ENCODE results near the gene C1orf35. TPM values are rescaled to one million over a fixed set of nuclear protein-coding genes. Genes with fewer than 3 reads are reported as not detected.

Gene C1orf35
- total and polyA plus RNA-seq, 2 of the 8 experiments (the other 6 are each of a cell fraction or from before 2014, with no cell fraction given) = 18.6 to 19.9 TPM

DNA sequence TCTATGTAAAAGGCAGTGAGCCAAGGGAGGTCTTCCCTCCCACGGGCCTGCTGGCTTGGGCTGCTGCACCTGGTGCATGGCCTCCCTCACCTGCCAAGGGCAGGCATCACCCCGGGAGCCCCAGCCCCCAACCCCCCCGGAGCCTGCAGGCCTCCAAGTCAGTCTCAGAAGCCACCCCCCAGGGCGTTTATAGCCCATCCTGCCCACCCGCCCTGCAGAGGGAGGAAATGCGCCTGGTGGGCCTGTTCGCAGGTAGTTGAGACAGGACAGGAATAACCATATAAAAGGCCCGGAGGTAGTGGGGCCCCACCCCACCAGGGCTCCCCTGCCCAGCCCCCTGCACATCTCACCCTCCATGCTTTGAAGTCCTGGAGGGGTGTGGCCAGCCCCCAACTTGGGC is 38.8 kb downstream of the C1orf35 start:
- H3K79me1 ChIP-seq (ENCODE audit: low read depth, low read length) = no peaks in the 10 kb centered on the region

More for the DNA sequence above, 38.8 kb downstream of the C1orf35 start:
- H4K8ac ChIP-seq (ENCODE audit: extremely low read depth, insufficient read depth, low read length) = no peak overlapping the region
- no peak overlapping the region for H4K5ac ChIP-seq (ENCODE audit: insufficient read length, low read depth, low read length)
- H3K79me2 ChIP-seq (ENCODE audit: control insufficient read depth in 1 of 2, insufficient read depth in 2 of 2, low read length in 2 of 2) = no peaks in the 10 kb centered on the region
- H2BK5ac ChIP-seq (ENCODE audit: low read depth, low read length) = no peak overlapping the region
- no peak overlapping the region for H2AK5ac ChIP-seq (ENCODE audit: low read depth, low read length)
- H3K27me3 ChIP-seq (replicated peaks in 1 of 4; ENCODE audit: control insufficient read depth in 3 of 4, extremely low read depth in 1 of 4, insufficient read depth in 3 of 4, low read length in 3 of 4) = peaks cover 22 to 76% (median 68%) of the 10 kb centered on the region in 4 experiments
- peaks cover 7% of the 10 kb centered on the region; the same call in 1 of the 2 replicates for H3K23me2 ChIP-seq (ENCODE audit: low read depth, low read length)
- no peak overlapping the region for H3K56ac ChIP-seq (replicated peaks; ENCODE audit: insufficient read length, low read depth, low read length)
- H3K4me2 ChIP-seq (ENCODE audit: insufficient read depth in 1 of 2, low read depth in 2 of 2, low read length in 2 of 2) = no peak overlapping the region
- H3K9me3 ChIP-seq (ENCODE audit: insufficient read depth in 2 of 2, low read depth in 1 of 2, low read length in 1 of 2) = no peaks in the 10 kb centered on the region
- H3K18ac ChIP-seq (ENCODE audit: extremely low read depth, low read length) = no peak overlapping the region
- H3K4me3 ChIP-seq (ENCODE audit: extremely low read depth in 1 of 4, insufficient read depth in 2 of 4, low read depth in 3 of 4, low read length in 4 of 4) = no peak overlapping the region
- no peak overlapping the region for H3K9ac ChIP-seq (replicated peaks in 1 of 4; ENCODE audit: extremely low read depth in 1 of 4, low read depth in 3 of 4, low read length in 3 of 4)
- H2BK20ac ChIP-seq (ENCODE audit: low read length) = no peak overlapping the region
- no peak overlapping the region for H2BK120ac ChIP-seq (replicated peaks; ENCODE audit: low read depth, low read length)
- H4K20me1 ChIP-seq (replicated peaks in 1 of 2; ENCODE audit: control insufficient read depth in 1 of 2, insufficient read depth in 2 of 2, low read length in 2 of 2) = peaks cover 0 to 3% of the 10 kb centered on the region in 2 experiments
- no peak overlapping the region for H2AFZ ChIP-seq (ENCODE audit: low read length)
- H3K27ac ChIP-seq (ENCODE audit: low read depth, low read length) = no peak overlapping the region
- H3K4me1 ChIP-seq (replicated peaks in 1 of 4; ENCODE audit: control insufficient read depth in 3 of 4, insufficient read depth in 4 of 4, low read length in 3 of 4) = peaks cover 0 to 7% (median 0%) of the 10 kb centered on the region in 4 experiments; a peak in 2 of 7 replicates
- H3K14ac ChIP-seq (ENCODE audit: insufficient read length) = no peak overlapping the region
- H3K23ac ChIP-seq (ENCODE audit: insufficient read length) = no peak overlapping the region
- WGBS, 2 experiments (ENCODE audit: extremely low coverage in 1 of 2, insufficient coverage in 1 of 2, insufficient read length in 1 of 2, insufficient replicate concordance in 2 of 2, low coverage in 1 of 2, low lambda C conversion rate in 2 of 2, missing lambda C conversion rate in 1 of 2) = 62% methylated on average over 5 of the region's 8 CpGs; no CpG with 5 or more reads in 1 of the 2 experiments
- no peak overlapping the region for H4K91ac ChIP-seq (replicated peaks; ENCODE audit: insufficient read length, low read length)
- no peak overlapping the region for H3K4ac ChIP-seq (replicated peaks; ENCODE audit: insufficient read length, low read depth, low read length)
- H2BK15ac ChIP-seq (ENCODE audit: low read length) = no peak overlapping the region
- FAIRE-seq (no peak), DNase-seq (ENCODE audit: low read depth in 1 of 2, low spot score in 2 of 2) (no peak)
- TF ChIP-seq JUND (IDR thresholded peaks at IDR 0.05; ENCODE audit: low read length) (no peak), RXRA (IDR thresholded peaks at IDR 0.05; ENCODE audit: insufficient read depth, low read depth, low read length) (no peak)
- CTCF ChIA-PET (ENCODE audit: partially characterized antibody) = interaction anchor here (0.6 to 14.1 kb wide), 3 partner anchors 10 to 122 kb away, joined by 3 to 197 read pairs (median 7); partner anchors contain the start of gene WNT3A
- no peak overlapping the region for H2BK12ac ChIP-seq (ENCODE audit: low read depth, low read length)
- no peaks in the 10 kb centered on the region for H3K36me3 ChIP-seq (ENCODE audit: control insufficient read depth in 2 of 4, insufficient read depth in 4 of 4, low read length in 3 of 4)
- POLR2A ChIA-PET (ENCODE audit: partially characterized antibody) = no interaction called here
